ENCODE results near the gene BPIFB6.

GRCh38 chr20:33013701-33014326, 17.6 kb upstream of the BPIFB6 start:
- no peak for TF ChIP-seq CTCF (tag by site-specific recombination; IDR thresholded peaks at IDR 0.05)
- TF ChIP-seq ZNF768 (tag by site-specific recombination; IDR thresholded peaks at IDR 0.05): no peak
